NCI-H1048 (cell line): Measurements from ENCODE around the gene EIF4E1B.

Experiments
- DNase-seq: peaks from one replicate; lab custom pipeline; 2025; lab: John Stamatoyannopoulos, UW

The EIF4E1B gene

DNA sequence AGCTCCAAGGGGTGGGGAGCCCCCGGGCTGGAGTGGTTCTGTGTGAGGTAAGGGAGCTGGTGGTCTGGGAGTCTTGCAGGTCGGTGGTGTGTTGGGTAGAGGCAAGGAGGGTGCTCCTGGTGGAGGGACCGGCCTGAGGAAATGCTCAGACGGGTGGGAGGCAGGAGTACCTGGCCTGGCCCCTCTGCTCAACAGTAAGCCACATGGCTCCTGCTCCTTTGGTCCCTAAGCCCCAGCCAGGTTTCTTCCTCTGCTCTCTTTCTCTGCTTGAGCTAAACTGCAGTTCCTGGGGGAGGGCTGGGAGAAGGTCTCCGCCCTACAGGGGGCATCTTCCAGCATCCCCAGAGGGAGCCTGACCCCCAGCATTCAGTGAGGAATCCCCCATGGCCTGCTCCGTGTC lies 34.0 kb downstream of the EIF4E1B start:
- no peak for DNase-seq

- DNase-seq: no peak
Measured at GRCh38 chr5:176664886-176665285, 34.4 kb downstream of the EIF4E1B start.

DNA sequence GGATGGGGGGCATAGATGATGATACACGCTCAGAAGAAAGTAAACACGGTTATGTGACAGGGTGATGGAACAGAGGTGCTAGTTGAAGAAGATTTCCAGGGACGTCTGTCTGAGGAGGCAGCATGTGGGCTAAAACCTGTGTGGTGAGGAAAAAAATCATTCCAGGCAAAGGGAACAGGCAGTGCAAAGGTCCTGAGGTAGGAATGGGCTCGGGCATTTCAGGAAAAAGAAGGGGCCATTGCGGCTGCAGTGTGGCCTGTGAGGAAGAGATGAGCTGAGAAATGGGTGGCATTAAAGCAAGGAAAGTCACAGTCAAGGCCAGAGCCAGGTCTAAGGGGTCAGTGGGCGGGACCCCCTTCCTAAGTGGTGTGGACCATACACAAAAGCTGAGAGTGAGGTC lies 35.0 kb downstream of the EIF4E1B start:
- no peak for DNase-seq

GRCh38 chr5:176667637-176668036 lies 37.2 kb downstream of the EIF4E1B start:
- no peak for DNase-seq

DNA sequence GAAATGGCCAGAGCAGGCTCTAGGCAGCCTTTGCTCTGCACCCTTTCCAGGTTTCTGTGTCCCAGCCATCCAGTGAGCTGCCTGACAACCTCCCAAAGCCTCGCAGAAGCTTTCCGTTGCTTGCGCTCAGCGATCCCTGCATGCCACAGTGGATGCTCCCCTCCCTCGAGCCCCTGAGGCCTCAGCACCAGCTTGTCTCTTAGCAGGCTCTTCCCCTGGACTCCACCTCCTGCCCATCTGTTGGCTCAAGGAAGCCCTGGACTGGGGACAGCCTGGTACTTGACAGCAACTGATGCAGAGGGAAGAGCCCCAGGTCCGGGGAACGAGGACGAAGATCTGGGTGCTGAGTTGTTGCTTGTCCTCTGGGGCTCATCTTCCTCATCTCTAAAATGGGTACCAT lies 40.0 kb downstream of the EIF4E1B start:
- DNase-seq: no peak

- no peak for DNase-seq
Measured at GRCh38 chr5:176671399-176671798, 40.9 kb downstream of the EIF4E1B start.

DNA sequence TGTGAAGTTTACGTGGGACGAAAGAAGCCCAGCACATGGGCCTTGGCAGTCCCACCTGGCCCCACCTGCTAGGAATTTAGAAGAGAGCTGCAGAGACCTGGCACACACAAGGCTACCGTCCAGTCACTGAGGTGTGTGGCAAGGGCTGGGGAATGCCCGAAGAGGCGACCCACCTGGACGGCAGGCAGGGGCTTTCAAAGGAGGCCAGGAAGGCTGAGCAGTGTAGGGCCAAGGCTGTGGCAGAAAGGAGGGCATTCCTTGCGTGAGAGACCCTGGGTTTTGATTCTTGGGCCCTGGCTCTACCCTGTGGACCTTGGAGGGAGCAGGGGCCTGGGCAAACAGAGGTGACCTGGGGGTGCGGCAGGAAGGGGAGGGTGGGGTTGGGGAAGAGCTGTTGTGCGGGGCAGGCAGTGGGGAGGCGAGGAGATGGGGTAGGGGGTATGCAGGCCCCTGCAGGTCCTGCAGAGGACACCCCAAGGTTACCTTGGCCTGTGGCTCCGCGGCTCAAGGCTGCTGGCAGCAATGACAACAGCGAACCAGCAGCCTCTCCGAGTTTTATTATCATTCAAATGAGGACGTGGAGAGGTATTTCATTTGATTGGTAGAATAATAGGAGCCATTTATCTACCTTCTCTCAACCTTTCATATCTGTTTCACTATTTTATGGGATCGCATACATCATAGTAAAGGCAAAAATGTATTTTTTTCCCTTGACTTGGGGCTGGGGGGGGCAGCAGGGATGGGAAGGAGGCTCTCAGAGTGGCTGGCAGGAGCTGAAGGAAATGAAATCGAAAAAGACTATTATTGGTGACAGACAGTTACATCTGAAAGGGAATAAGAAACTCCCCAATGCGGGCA lies 41.6 kb downstream of the EIF4E1B start:
- no peak for DNase-seq

- no peak for DNase-seq
Measured at GRCh38 chr5:176673651-176674583, 43.4 kb downstream of the EIF4E1B start.

DNA sequence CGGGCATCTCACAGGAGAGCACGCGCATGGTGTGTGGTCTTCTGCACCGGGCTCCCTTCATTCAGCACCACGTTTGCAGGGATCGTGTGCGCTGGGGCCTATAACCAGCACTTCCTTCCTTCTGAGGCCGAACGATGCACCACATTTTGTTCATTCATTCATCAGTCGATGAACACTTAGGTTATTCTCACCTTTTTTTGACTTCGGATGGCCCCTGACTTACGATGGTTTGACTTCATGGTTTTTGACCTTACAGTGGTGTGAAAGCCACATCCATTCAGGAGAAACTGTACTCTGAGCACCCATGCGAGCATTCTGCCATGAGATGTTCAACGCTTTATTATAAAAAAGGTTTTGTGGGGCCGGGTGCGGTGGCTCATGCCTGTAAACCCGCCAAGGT lies 44.3 kb downstream of the EIF4E1B start:
- DNase-seq: no peak

DNA sequence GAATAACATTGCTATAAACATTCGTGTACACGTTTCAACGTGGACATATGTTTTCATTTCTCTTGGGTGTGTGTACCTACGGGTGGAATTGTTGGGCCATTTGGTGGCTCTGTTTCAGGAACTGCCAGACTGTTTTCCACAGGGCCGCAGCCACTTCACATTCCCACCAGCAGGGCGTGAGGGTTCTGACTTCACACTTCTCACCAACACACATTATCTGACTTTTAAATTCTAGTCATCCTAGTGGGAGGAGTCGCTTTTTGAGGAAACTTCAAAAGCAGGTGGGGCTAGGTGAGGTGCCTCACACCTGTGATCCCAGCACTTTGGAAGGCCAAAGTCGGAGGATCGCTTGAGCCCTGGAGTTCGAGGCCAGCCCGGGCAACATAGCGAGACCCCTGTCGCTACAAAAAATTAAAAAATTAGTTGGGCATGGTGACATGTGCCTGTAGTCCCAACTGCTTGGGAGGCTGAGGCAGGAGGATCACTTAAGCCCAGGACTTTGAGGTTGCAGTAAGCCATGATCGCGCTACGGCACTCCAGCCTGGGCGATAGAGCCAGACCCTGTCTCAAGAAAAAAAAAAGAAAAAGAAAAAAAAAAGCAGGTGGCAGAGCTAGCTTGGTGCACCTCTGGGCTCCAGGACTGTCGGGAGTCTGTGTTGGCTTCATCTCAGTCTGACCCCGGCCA lies 45.3 kb downstream of the EIF4E1B start:
- DNase-seq: no peak

GRCh38 chr5:176676361-176676824 lies 45.9 kb downstream of the EIF4E1B start:
- no peak for DNase-seq

DNA sequence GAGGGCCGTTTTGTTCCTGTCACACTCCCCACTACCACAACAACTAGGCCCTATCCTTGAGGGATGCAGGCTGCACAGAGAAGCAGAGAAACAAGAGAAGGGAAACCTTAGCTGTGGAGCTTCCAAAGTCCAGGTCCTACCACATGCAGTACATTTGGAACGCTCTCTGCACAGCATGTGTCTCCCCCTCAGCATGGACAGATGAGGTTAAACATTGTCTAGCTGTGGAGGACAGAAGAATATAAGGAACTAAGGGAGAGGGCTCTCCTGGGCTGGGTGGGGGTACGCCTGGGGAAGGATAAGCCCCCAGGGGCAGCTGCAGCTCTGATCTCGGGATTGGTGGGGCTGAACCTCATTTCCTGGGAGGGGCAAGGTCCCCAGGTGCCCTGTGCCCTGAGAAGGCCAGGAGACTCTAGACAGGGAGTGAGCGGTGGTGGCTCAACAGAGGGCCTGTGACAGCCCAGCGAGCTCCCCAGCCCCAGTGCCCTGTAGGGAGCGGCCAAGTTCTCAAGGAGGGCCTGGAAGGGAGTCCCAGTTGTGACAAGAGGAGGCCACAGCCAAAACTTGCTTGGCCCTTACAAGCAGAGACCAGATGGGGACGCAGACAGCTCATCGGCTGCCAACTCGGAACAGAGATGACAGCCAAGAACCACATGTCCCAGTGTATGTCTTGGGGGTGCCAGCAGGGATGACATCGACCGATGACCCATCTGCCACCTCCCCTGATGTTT lies 46.9 kb downstream of the EIF4E1B start:
- DNase-seq: no peak

DNA sequence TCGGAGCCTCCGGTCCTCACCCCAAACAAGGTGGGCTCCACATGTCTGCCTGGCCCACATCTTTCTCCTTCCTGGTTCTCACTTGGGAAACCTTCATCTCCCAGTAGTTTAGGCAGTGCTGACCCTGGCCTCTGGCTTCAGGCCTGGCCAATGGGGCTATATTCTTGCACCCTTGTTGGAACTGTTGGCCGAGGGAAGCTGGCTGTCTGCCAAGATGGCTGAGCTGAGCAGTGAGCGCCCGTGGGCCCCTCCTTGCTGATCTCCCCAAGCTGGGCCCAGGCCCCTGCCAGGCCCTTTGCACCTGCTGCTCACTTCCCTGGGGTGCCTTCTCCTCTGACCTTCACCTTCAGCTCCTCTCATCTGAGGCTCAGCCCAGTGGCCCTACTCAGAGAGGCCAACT lies 48.1 kb downstream of the EIF4E1B start:
- no peak for DNase-seq

DNA sequence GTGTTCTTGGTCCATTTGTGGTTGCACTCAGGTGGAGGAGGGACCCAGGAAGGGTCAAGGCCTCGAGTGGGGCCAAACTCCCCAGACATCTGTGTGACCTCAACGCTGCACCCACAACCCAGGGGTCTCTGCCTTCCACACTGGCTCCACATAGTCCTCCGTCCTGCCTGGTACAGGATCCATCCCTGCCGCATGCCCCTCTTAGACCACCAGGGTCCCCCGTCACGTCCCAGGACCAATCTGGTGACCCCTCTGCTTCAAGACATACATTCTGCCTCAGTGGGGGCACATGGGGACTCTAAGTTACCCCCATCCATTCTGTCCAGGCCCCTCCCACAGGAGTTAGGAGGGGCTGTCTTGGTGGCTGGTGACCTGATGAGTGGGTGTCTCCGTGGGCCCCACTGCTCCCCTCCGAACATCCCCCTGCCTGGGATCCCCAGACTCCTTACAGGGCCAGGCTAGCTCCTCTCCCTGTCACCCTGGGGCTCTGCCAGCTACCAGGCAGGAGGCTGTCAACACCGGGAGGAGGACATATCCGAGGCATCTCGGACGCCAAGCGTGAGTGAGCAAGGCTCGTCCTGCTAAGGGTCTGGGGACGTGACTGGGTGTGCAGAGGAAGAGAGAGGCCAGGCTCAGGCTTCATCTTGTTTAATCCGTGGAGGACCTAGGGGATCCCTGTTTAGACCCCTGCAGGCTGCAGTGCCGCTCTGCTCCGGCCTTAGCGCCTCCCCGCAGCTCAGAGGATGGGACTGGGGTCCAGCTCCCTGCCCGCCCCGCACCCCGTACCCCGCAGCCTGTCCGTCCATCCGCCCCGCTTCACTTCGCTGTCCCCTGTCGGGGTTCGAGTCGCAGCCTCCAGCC lies 49.1 kb downstream of the EIF4E1B start:
- DNase-seq: no peak

- DNase-seq: no peak
Measured at GRCh38 chr5:176680226-176680563, 49.7 kb downstream of the EIF4E1B start.

GRCh38 chr5:176682016-176682531 lies 51.6 kb downstream of the EIF4E1B start:
- DNase-seq: no peak

DNA sequence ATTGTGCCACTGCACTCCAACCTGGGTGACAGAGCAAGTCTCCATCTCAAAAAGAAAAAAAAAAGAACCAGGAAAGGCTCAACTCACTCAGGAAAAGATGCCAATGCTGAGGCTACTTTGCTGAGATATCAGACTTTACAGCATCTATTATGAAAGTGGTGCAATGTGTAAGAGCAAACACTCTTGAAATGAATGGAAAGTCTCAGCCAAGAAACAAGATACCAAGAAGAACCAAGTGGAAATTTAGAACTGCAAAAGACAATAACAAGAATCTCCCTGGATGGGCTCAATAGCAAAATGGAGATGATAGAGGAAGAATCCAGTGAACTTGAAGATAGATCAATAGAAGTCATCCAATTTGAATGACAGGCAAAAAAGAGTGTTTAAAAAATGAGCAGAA lies 54.5 kb downstream of the EIF4E1B start:
- DNase-seq: no peak

- DNase-seq: no peak
Measured at GRCh38 chr5:176687247-176687646, 56.8 kb downstream of the EIF4E1B start.

GRCh38 chr5:176687881-176688280 lies 57.4 kb downstream of the EIF4E1B start:
- DNase-seq: no peak

GRCh38 chr5:176690911-176691310 lies 60.4 kb downstream of the EIF4E1B start:
- DNase-seq: no peak

GRCh38 chr5:176691524-176691923 lies 61.0 kb downstream of the EIF4E1B start:
- DNase-seq: no peak
